RPMI7951 (cell line): ENCODE measurements around the gene ERC1. TPM values are rescaled to one million over a fixed set of nuclear protein-coding genes. Genes with fewer than 3 reads are reported as not detected.
A peak's percentile ranks its signal among the peaks of the same experiment; 100 is the strongest.

ENCODE experiments used
- DNase-seq: peaks from one replicate; pipeline ENCODE4 v3.0.0-alpha.2; 2012; ENCODE audit warnings: low read depth
- total RNA-seq: library from RNA; depleted of rRNA; stranded (reverse); fragments of >200 nt; shearing (Covaris generic); gene quantifications from 2 replicates; pipeline ENCODE4 v1.2.3, GENCODE V29; 2014; rRNA removed

ERC1 gene
- total RNA-seq = 9.7 and 11.7 TPM in 2 replicates

DNA sequence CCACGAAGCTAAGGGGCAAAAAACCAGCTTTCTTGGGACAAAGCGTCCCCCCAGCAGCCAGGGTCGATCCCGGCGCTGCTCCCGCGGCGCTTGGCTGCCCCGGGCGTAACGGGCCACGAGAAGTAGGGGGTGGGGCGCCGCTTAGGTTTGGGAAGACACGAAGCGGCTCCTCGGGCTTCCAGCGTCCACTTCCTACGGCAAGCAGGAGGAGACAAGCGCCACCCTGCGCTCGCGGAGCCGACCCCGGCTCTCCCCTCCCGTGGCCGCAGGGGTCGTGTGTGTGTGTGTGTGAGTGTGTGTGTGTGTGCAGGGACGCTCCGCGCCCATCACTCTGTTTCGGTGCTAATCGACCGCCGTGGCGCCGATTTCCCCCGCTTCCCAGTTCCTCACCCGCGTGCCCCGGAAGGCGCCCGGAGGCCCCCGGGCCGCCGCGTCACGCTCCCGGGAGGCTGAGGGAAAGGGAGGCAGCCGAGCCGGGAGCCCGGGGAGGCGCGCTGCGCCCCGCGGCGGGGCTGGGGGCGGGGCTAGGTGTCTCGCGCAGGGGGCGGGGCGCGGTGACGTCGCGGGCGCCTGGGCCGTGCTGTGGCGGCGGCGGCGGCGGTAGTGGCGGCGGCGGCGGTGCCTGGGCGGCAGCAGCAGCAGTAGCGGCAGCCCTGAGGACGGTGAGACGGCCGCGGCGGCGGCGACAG is at the start of gene ERC1:
ERC1 (plus strand) TSS at position 563 of the 689 bp plus-strand sequence. CDS start 36,681 bp downstream, outside the sequence.
- DNase-seq = peak; percentile 83

DNA sequence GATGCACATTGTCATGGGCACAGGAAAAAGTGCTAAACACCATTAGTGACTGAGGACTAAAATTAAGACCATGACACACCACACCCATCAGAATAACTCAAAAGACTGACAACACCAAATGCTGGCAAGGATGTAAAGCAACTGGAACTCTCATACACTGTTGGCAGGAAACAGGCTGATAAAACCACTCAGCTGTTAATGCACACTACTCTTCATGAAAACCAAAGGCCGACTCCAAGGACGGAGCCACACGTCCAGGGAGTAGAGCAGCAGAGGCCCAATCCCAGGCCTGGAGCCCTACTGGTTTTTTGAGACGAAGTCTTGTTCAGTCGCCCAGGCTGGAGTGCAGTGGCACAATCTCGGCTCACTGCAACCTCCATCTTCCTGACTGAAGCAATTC is 48.0 kb upstream of the ERC1 start:
- no peak for DNase-seq

DNA sequence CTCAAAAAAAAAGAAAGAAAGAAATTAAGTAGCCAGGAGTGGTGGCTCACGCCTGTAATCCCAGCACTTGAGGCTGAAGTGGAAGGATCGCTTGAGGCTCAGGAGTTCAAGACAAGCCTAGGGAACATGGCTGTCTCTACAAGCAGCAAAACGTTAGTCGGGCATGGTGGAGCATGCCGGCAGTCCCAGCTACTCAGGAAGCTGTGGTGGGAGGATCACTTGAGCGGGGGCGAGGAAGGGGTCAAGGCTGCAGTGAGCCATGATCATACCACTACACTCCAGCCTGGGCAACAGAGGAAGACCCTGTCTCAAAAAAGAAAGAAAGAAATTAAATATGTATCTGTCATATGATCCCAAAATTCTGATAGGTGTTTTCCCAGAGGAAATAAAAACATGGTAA is 46.8 kb upstream of the ERC1 start:
- no peak for DNase-seq

DNA sequence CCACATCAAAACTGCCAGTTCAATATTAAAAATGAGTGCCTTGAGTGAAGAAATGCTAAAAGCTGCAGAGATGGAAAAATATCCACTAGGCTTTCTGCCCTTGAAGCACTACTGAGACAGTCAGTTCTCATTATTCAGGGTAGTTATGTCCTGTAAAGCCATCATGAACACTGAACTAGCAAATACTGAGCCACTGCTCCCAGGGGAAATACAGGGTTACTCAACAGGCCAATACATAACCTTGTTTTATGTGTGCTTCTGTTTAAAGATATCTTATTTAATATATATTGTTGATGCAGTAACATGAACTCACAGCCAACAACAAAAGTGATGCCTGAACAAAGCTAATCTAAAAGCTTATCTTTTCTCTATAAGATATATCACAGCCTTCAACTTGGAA is 44.8 kb upstream of the ERC1 start:
- no peak for DNase-seq

DNA sequence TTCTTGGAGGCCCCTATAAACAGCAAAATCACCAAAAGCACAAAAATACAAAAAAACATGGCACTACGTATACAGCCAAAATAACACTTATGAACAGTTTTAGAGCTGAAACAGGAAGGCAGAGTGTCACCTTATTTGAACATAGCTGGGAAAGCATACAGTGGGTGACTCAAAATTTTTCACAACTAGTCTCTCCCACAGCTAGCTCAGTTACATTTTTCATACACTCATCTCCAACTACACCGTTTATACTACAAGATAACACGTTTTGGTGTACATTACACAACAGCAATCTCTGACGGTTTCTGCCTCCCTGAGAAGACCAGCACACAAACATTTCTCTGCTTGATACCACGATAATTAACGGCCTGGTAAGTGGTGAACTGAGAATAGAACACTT is 44.4 kb upstream of the ERC1 start:
- DNase-seq = no peak

DNA sequence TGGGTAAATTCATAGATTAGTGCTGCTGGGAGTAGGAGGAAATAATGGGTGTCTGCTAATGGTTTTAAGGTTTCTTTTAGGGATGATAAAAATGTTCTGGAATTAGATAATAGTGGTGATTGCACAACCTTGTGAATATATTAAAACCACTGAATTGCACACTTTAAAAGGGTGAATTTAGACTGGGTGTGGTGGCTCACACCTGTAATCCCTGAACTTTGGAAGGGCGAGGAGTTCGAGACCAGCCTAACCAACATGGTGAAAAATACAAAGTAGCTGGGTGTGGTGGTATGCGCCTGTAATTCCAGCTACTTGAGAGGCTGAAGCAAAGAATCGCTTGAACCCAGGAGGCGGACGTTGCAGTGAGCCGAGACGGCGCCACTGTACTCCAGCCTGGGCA is 42.8 kb upstream of the ERC1 start:
- DNase-seq = no peak

DNA sequence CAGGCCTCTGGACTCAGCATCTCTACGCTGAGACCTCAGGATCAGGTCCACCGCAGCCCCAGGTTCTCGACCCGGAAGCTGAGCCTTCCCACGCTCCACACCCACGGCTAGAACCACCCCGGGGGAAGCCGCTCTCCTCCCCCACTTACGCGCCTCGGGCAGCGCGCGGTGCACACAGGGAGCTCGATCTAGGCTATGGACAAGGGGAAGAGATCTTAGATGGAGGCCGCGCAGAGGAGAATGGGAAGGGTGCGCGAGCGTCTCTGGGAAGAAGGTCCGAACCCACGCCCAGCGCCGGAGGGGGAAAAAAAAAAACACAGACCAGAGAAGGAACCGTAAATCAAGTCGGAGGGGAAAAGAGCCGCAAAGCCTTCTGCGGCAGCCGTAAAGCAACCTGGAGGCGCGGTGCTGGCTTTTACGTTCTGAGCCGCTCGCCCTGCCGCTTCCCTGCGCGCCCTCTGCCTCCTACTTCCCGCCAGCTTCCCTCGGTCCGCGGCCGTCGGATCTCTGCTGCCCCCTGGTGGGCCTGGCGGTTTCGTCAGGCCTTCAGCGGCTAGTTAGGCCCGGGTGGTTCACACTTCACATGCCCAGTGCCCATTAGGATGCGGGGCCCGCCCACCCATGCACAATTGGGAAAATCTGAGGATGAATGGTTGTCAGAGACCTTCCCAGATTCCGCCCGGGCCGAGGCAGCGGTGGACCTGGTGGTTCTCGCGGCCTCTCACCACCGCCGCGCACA is 41.4 kb upstream of the ERC1 start, which contains the start of gene RAD52:
RAD52 (minus strand) TSS at position 242 of the 739 bp plus-strand sequence. CDS start 16,636 bp downstream, outside the sequence.
- DNase-seq = peak; percentile 98

DNA sequence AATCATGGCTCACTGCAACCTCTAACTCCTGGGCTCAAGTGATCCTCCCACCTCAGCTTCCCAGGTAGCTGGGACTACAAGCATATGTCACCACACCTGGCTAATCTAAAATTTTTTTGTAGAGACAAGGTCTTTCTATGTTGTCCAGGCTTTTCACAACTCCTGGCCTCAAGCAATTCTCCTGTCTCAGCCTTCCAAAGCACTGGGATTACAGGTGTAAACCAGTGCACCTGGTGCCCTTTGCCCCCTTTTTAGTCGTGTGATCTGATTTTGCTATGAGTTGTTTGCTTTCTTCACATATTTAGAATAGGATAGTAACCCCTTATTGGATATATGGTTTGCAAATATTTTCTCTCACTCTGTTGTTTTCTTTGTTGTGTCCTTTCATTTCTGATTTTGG is 39.8 kb upstream of the ERC1 start:
- no peak for DNase-seq

DNA sequence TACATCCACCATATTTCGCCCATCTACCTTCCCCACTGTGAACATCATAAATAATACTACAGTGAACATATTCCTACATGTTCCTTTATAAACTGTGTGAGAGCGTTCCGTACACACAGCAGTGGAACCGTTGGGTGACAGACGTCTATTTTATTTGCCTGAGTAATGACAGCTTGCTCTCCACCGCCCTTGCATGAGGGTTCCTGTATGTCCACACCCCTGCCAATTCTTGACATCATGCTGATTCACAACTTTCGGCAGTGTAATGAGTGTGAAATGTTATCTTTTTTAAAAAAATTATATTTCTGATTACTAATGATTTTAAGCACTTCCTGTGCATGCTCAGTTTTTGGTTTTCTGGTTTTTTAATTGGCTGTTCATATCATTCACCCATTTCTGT is 37.2 kb upstream of the ERC1 start:
- DNase-seq = peak; percentile 35

DNA sequence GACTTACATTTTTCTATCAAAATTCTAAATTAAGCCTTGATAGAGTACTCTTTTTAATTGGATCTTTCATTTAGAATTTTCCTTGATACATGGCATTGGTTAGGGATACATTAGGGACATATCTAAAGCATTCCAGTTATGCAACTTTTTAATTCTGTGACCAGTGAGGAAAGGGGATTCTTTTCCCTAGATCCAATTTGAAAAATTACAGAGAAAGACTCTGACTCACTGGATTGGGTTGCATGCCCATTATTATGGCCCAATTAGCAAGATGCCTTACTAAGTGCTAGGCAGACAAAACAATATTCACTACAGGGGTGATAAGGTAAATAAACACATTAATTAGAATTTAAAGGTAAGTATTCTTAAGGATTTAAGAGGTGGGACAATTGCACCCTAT is 36.3 kb upstream of the ERC1 start:
- DNase-seq = no peak

DNA sequence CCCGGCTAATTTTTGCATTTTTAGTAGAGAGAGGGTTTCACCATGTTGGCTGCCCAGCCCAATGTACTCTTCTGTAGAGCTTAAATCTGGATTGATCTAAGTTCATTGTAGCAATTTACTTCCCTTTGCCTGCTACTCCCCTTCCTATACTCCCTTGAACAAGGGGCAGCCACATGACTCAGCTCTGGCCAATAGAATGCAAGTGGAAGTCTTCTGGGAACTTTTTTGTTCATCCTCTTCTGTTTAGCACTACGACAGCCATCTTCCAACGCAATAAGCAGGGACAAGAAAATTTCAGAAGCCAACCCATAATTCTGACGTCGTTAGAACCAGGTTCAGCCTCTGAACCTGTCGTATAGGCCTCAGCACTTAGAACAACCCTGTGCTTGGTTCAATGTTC is 35.1 kb upstream of the ERC1 start:
- no peak for DNase-seq

DNA sequence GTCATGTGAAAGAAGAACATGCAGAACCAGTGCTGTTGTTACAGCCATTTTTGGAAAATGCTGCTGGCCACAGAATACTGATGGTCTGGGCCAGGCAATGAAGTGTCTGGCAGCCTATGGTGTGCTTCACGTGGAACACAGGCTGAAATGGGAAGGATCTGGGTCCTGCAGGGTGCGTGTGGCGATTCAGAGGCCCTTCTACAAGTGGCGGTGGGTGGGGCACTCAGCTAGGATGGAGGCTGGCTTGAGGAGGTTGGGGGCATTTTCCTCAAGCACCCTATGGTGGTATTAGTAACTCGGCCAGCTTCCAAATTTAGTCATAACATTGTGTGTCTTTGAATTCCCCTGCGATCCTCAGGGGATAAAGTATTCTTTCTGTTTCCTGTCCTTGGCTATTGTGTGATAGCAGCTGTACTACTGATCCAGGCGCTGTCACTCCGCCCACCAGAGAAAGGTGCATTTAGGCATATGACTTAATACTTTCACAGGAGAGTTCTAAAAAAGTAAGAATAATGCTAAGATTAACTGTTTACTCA is 32.4 kb upstream of the ERC1 start:
- DNase-seq = no peak

DNA sequence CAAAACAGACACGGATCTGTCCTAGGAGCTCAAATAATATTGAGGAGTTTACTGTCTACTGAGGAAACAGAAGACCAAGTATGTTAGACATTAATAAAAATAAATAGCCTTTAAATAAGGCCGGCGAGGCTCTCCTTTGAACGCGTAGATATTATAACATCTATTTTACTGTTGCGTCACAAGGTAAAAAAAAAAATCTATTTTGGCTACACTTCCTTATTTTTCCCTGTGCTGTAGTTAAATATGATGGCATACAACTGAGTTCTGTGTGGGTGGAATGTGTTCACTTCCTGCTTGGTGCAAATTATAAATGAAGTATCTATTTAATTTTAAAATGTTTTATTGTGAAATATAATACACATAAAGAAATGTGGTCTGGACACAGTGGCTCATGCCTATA is 24.3 kb upstream of the ERC1 start:
- no peak for DNase-seq

DNA sequence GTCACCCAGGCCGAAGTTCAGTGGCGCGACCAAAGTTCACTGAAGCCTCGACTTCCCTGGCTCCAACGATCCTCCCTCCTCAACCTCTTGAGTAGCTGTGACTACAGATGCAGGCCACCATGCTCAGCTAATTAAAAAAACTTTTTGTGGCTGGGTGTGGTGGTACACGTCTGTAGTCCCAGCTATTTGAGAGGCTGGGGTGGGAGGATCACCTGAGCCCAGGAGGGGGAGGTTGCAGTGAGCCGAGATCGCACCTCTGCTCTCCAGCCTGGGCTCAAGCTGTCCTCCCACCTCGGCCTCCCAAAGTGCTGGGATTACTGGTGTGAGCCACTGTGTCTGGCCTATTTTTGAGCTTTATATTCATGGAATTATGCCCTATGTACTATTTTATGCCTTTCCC is 23.4 kb upstream of the ERC1 start:
- no peak for DNase-seq

DNA sequence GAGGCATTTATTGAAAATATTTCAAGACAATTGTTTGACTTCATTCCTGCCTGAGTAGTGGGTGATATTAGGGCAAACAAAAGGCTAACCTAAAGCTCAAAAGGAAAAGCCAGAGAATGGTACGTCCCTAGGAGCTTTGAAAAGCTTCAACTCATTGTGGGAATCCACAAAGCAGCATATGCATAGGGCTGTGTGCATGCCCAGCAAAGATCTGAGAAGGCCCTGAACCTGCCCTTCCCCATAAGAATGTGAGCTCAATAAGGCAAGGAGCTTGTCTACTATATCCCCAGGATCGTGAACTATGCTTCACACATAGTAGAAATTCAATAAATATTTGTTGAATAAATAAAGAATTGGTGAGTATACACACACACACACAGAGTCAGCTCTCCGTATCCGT is 22.5 kb upstream of the ERC1 start:
- DNase-seq = no peak

DNA sequence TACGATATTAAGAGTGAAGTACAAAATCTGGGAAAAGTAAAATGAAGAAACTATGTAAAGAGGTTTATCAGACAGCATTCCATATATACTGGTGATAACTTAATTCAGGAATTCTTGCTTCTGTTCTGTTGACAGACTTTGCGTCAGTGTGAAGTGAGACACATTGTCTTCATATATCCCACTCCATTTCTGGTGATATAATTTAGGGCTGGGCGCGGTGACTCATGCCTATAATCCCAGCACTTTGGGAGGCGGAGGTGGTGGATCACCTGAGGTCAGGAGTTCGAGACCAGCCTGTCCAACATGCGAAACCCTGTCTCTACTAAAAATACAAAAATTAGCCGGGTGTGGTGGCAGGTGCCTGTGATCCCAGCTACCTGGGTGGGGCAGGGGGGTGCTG is 21.2 kb upstream of the ERC1 start:
- no peak for DNase-seq

DNA sequence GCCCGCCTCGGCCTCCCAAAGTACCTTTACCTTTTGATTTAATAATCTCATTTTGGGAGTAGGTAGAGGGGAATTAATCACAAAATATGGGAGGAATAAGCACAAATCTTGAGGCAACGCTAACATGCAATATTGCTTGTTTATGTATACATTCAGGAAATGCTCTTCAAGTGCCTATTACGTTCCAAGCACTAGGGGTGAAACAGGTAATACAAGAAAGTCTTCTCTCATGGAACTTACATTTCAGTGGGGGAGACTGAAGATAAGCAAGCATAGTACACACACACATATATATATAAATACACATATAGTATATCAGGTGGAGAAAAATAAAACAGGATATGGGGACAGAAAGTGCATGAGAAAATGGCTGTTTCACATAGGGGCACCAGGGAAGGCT is 19.0 kb upstream of the ERC1 start:
- no peak for DNase-seq

DNA sequence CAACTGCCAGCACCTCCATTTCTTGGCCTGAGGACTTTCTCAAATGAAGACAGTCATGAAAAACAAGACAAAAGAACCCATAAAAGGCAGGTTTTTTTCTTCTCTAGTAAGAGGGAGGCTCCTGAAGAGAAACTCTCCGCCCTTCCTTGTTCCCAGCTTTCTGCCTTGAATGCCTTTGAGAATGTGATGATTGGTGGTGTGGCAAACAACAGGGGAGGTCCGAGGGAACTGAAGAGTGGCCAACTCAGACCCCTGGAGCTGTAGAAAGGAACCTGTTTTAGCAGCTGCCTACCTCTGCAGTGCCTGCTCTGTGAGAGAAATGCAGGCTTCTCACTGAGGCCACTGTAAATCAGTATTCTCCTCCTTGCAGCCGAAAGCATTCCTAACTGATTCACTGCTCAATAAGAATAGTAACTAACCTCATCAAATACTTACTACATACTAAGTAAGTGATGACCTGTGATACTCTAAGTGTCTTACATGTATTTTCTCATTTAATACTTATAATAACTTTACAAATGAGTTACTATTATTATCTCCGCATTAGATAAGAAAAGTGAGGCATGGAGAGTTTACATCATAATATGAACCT is 16.7 kb upstream of the ERC1 start:
- no peak for DNase-seq

DNA sequence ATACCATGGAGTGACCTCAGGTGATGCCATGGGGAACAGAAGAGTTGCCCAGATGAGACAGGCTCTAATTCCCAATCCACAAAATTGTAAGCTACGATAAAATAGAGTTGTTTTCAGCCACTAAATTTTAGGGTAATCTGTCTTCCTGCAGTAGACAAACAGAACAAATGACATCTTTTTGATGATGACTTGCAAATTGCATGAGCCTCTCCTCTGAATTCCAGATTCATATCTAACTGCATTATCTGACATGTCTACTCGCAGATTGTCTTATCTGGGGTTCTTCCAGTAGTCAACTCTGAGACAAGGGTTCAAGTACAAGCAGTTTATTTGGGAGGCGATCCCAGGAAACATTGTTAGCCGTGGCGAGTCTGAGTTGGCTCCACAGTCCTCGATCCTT is 14.4 kb upstream of the ERC1 start:
- no peak for DNase-seq

DNA sequence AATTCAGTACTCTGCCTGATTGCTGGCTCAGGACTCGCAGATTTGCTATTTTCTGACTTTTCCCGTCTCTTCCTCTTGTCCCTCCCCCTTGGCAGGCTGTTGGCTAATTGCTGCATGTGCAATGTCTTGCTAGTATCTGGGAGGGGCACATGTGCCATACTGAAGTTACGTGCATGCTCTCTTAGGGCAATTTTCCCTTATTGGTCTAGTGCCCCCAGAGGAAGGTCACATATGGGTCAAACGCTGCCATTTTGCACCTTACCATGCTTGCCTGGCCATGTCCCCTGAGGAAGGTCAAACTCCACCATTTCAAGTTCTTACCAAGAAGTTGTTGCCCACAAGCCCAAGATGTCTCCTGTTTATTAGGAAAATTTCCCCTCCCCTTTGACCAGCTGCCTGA is 13.9 kb upstream of the ERC1 start:
- no peak for DNase-seq

DNA sequence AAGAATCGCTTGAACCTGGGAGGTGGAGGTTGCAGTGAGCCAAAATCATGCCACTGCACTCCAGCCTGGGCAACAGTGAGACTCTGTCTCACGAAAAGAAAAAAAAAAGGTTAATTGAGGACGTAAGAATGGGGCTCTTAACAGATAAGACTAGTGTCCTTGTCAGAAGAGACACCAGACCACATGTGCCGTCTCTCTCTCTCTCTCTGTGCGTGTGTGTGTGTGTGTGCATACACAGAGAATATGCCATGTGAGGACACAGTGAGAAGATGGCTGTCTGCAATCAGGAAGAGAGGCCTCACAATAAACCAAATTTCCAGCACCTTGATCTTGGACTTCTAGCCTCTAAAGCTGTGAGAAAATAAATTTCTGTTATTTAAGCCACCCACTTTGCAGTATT is 11.7 kb upstream of the ERC1 start:
- no peak for DNase-seq

DNA sequence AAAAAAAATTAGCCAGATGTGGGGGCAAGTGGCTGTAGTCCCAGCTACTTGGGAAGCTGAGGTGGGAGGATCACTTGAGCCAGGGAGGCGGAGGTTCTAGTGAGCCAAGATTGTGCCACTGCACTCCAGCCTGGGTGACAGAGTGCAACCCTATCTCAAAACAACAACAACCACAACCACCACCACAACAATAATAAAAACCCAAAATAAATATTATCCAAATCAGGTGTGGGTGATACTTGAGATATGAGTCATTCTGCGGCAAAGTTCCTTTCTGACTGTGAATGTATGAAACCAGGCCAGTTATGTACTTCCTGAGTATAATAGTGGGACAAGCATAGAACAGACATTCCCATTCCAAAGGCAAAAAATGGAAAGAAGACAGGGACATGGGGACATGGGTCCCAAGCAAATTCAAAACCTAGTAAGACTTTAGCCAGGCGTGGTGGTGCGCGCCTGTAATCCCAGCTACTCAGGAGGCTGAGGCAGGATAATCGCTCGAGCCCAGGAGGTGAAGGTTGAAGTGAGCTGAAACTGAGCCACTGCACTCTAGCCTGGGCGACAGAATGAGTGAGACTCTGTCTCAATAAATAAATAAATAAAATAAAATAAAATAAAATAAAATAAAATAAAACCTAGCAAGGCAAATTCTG is 9.7 kb upstream of the ERC1 start:
- peak; percentile 5 for DNase-seq
